ENCODE data around the gene MINDY4.

MINDY4 gene

DNA sequence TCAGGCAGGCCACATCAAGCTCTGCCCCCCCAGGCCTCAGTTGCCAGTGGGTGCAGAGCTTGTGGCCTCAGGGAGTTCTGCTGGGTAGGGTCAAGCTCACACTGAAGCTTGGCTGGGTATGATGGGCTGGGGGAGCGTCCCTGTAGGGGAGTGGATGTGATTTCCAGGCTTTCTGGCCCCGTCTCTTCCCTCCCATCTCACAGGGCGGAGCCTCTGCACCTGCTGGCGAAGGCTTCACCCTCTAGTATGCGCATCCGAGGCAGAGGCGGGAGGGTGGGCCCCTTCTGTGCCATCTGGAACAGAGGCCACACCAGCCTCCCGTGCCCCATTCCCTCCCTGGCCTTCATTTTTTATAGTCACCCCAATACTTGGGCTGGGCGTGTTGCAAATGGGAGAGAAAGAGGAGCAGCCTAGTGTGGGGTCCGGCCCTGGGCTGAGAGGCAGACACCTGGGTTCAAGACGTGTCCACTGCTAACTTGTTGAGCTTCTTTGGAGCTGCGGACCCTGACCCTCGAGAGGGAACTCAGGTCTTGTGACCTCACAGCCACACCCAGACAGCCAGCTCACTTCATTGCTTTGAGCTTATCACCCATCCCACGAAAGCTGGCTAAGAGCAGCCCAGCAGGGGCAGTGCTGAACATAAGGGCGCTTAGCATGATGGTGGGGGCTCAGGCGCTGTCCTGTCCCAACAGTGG lies 142.8 kb downstream of the MINDY4 start:
- intact Hi-C loops (cut with micrococcal nuclease): no loop called here
- no peaks in the 10 kb centered on the region for H3K36me3 Mint-ChIP-seq (ENCODE audit: low read depth)
- H3K9me3 Mint-ChIP-seq: no peaks in the 10 kb centered on the region
- H3K27me3 Mint-ChIP-seq: no peaks in the 10 kb centered on the region
- no peak overlapping the region for H3K27ac Mint-ChIP-seq
- peaks cover 6% of the 10 kb centered on the region for H3K4me1 Mint-ChIP-seq (ENCODE audit: low read depth)
- no peak overlapping the region for H3K4me3 Mint-ChIP-seq

DNA sequence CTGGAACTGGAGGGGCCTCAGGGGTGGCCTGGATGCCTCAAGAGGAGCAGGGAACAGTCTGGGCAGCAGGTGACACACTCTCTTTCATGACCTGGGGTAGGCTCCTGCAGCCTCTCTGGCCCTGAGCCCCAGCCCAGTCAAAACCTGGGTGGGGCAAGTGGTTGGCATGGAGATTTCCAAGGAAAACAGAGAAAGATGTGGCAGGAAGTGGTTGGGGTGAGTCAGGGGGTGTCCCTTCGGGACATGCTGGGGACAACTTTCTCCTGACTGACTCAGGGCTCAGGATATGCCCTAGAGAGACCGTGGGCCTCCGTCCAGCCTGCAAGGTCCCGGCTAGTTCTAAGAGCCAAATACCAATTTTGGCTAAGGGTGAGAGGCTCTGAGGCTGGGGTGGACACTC lies 143.4 kb downstream of the MINDY4 start:
- intact Hi-C loops (cut with micrococcal nuclease): no loop called here
- H3K27me3 Mint-ChIP-seq: no peaks in the 10 kb centered on the region
- H3K4me1 Mint-ChIP-seq (ENCODE audit: low read depth): peaks cover 6% of the 10 kb centered on the region
- H3K36me3 Mint-ChIP-seq (ENCODE audit: low read depth): no peaks in the 10 kb centered on the region
- H3K27ac Mint-ChIP-seq: no peak overlapping the region
- H3K4me3 Mint-ChIP-seq: no peak overlapping the region
- H3K9me3 Mint-ChIP-seq: no peaks in the 10 kb centered on the region

DNA sequence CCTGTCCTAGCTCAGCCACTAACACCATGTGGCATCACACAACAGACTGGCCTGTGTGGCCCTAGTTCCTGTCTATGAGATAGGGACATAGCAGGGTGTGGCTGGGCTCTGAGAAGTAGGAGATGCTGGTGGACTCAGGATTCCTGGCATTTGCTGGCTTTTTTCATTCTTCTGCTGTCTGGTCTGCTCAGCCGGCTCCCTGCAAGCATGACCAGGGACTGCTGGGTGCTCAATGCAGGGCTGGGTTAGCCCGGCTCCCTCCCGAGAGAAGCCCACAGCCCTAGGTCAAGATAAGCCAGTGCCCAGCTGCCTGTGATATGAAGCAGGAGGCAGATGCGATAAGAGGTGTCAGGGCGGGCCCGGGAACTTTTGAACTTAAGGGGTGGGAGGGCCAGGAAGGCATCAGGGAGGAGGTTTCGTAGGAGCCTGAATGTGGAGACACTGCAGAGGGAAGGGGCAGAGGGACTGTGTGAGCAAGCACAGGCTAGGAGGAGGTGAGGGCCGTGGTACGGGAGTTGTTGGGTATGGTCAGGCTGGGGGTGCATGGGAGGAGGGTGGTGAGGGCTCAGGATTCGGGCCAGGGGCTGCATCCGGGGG lies 143.9 kb downstream of the MINDY4 start:
- H3K27me3 Mint-ChIP-seq: no peaks in the 10 kb centered on the region
- no peak overlapping the region for H3K27ac Mint-ChIP-seq
- no peaks in the 10 kb centered on the region for H3K36me3 Mint-ChIP-seq (ENCODE audit: low read depth)
- no peaks in the 10 kb centered on the region for H3K9me3 Mint-ChIP-seq
- intact Hi-C loops (cut with micrococcal nuclease): no loop called here
- no peak overlapping the region for H3K4me3 Mint-ChIP-seq
- H3K4me1 Mint-ChIP-seq (ENCODE audit: low read depth): peaks cover 6% of the 10 kb centered on the region

DNA sequence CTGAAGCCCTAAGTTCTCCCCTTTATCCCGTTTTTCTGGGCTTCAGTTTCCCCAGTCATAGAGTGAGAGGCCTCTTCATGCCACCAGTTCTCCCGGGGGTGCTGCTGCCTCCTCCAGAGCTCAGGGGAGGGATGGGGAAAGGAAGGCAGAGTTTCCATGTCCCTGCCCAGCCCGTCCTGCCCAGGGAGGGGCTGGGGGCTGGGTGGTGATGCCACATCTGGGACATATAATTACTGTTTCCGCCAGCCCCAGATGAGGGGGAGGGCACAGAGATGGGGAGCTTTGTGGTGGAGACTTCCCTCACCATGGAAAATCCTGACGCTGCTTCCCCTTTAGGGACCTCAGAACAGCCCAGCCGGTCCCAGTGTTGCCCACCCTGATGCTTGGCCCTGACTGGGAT lies 144.5 kb downstream of the MINDY4 start:
- H3K36me3 Mint-ChIP-seq (ENCODE audit: low read depth): no peaks in the 10 kb centered on the region
- intact Hi-C loops (cut with micrococcal nuclease): no loop called here
- H3K9me3 Mint-ChIP-seq: no peaks in the 10 kb centered on the region
- no peak overlapping the region for H3K4me3 Mint-ChIP-seq
- no peak overlapping the region for H3K27ac Mint-ChIP-seq
- H3K4me1 Mint-ChIP-seq (ENCODE audit: low read depth): peaks cover 6% of the 10 kb centered on the region
- H3K27me3 Mint-ChIP-seq: no peaks in the 10 kb centered on the region

DNA sequence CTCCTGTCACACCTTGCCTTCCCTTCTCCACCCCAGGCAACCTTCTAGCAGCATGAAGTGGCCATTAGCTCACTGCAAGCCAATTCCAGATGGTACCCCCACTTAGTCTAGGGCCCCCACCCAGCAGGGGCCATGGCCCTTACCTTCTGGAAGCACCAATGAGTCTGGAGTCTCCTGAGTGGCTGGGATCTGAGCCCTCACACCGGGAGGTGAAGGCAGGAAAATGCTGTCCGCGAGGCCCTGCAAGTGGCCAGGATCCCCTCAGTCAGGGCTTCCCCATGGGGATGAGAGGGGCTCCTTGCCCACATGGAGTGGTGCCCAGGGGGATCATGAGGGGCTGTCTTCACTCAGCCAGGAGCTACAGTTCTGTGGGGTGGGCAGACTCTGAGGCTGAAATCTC lies 145.0 kb downstream of the MINDY4 start:
- Mint-ChIP-seq H3K4me3 (no peak overlapping the region), H3K27me3 (no peaks in the 10 kb centered on the region), H3K27ac (no peak overlapping the region), H3K4me1 (ENCODE audit: low read depth) (peaks cover 6% of the 10 kb centered on the region), H3K36me3 (ENCODE audit: low read depth) (no peaks in the 10 kb centered on the region), H3K9me3 (no peaks in the 10 kb centered on the region)
- intact Hi-C loops (cut with micrococcal nuclease): no loop called here

DNA sequence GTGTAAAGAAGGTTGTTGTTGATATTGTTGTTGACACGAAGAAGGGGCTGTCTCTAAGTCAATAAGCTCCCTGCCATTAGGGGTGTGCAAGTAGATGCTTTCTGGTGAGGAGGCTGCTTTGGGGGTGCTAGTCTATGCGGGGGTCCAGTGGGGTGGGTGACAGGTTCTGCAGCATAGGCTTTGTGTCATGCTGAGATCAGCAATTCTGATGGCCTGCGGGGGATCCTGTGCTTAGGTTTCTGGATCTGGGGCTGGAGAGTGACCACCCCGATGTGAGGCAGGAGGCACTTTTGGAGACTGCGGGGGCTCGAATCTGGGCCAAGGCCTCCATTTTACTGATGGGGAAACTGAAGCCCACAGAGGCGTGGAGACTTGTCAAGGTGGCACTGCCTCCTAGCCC lies 145.6 kb downstream of the MINDY4 start:
- Mint-ChIP-seq H3K27me3 (no peaks in the 10 kb centered on the region), H3K36me3 (ENCODE audit: low read depth) (no peaks in the 10 kb centered on the region), H3K9me3 (no peaks in the 10 kb centered on the region), H3K4me1 (ENCODE audit: low read depth) (peaks cover 6% of the 10 kb centered on the region), H3K27ac (no peak overlapping the region), H3K4me3 (no peak overlapping the region)
- intact Hi-C loops (cut with micrococcal nuclease): no loop called here

DNA sequence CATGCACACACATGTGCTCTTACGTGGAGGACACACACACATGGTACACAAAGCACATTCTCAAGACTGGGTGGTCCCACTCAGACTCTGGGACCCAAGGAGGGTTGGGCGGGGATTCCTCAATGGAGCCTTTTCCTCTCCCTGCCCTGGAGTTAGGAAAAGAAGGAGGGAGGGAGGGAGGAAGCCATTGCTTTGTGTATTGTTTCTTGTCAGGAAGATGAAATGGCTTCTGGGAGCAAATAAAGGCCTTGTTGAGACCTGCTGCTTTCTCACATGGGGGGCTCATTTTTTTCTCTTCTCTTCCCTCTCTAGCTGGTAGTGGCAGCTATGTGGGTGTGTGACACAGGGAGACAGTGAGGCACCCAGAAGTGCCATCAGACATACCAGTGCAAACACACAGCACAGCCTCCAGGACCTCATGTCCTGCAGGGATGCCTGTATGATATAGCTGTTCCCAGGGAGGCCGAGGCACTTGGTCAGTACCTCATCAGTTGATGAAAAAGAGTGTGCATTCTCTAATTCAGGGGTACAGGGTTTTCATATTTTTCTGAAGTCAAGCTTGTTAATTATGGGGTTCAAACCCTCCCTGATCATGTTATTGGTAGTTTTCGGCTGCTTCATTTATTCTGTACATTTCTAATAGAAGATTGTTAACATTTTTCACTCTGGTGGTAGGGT lies 146.1 kb downstream of the MINDY4 start:
- Mint-ChIP-seq H3K27me3 (no peaks in the 10 kb centered on the region), H3K4me3 (no peak overlapping the region), H3K4me1 (ENCODE audit: low read depth) (peaks cover 6% of the 10 kb centered on the region), H3K36me3 (ENCODE audit: low read depth) (no peaks in the 10 kb centered on the region), H3K9me3 (no peaks in the 10 kb centered on the region), H3K27ac (no peak overlapping the region)
- intact Hi-C loops (cut with micrococcal nuclease): no loop called here

DNA sequence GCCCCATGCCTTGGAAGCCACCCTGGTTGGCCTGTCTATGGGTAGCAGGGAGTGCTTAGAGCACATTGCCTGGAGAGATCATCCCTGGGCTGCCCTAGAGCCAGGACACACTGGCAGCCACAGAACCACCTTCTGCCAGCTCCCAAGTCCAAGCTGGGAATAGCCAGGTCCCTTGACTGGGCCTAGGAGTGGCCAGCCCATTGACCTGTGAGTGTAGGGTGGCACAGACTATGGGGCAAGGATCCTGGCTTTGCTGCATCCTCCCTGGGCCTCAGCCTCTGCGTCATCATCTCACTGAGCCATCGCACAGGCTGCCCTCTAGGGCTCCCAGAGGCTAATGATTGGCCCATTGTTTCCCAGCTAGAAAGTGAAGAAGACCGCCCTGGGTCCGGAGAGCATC lies 147.5 kb downstream of the MINDY4 start:
- H3K36me3 Mint-ChIP-seq (ENCODE audit: low read depth): no peaks in the 10 kb centered on the region
- H3K9me3 Mint-ChIP-seq: no peaks in the 10 kb centered on the region
- no peak overlapping the region for H3K4me3 Mint-ChIP-seq
- peaks cover 6% of the 10 kb centered on the region for H3K4me1 Mint-ChIP-seq (ENCODE audit: low read depth)
- intact Hi-C loops (cut with micrococcal nuclease): no loop called here
- no peaks in the 10 kb centered on the region for H3K27me3 Mint-ChIP-seq
- no peak overlapping the region for H3K27ac Mint-ChIP-seq

DNA sequence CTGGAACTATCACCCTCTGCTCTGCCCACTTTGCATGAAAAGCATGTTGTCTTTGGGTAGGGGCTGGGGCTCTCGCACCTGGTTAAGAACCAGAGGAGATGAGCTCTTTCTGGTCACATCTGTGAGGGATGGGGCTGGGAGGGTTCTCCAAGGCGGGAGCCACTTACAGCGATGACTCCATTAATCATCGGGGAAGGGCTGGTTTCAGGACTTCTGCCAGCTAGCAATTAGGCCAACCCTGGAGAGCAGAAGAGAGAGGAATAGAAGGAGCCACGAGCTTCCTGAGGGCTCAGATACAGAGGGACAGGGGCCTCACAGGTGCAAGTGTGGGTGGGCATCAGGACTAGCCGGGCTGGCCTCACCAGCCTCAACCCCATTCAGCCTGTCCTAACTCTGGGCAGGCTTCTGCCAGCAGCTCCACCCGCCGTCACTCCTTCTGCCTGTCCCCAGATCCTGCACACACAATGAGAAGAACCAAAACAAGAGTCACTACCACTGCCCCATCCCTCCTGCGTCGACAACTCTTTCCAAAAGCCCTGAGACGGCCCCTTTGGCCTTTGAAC lies 148.9 kb downstream of the MINDY4 start:
- no peaks in the 10 kb centered on the region for H3K9me3 Mint-ChIP-seq
- H3K27ac Mint-ChIP-seq: no peak overlapping the region
- H3K4me1 Mint-ChIP-seq (ENCODE audit: low read depth): no peaks in the 10 kb centered on the region
- intact Hi-C loops (cut with micrococcal nuclease): no loop called here
- no peak overlapping the region for H3K4me3 Mint-ChIP-seq
- H3K27me3 Mint-ChIP-seq: no peaks in the 10 kb centered on the region
- H3K36me3 Mint-ChIP-seq (ENCODE audit: low read depth): no peaks in the 10 kb centered on the region

DNA sequence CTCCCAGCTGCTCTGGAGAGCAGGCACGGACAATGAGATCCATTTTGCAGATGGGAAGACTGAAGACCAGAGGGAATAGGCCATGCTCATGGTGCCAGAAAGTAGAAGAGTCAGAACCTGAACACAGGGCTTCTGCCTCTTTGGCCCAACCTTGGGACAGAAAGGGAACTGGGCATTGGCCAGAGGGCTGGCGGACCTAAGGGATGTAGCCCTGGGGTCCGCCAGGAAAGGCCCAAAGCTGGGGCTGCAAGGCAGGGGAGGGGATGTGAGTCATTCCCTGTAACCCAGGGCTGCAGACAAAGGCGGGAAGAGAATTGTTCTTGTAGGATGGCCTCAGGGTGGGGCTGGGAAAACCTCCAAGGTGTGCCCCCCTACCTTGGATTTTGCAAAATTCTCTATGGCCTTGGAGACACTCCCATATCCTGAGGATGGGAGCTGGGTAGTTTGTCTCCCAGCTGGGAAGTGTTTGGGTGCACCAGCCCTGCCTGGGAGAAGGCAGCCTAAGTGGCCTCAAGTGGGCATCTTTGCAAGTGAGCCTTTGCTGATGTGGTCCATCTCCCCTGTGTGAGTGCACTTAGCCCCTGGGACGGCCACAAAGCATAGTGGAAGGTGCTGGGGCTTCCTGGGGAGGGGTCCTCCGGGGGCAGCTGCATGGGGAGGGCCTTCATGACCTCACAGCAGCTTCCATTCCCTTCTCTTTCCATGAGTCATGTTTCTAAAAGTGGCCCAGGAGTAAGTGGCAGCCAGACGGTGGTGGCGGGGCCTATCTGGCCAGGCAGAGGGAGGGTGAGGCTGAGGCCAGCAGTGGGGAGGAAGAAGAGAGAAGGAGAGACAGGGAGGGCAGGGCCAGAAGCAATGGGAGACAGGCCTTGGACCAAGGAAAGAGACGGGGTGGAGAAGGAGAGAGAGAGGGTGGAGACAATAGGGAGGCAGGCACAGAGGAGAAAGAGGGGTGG lies 149.6 kb downstream of the MINDY4 start:
- Mint-ChIP-seq H3K27me3 (no peaks in the 10 kb centered on the region), H3K27ac (no peak overlapping the region), H3K4me3 (no peak overlapping the region), H3K9me3 (no peaks in the 10 kb centered on the region), H3K36me3 (ENCODE audit: low read depth) (no peaks in the 10 kb centered on the region), H3K4me1 (ENCODE audit: low read depth) (no peaks in the 10 kb centered on the region)
- intact Hi-C loops (cut with micrococcal nuclease): no loop called here

DNA sequence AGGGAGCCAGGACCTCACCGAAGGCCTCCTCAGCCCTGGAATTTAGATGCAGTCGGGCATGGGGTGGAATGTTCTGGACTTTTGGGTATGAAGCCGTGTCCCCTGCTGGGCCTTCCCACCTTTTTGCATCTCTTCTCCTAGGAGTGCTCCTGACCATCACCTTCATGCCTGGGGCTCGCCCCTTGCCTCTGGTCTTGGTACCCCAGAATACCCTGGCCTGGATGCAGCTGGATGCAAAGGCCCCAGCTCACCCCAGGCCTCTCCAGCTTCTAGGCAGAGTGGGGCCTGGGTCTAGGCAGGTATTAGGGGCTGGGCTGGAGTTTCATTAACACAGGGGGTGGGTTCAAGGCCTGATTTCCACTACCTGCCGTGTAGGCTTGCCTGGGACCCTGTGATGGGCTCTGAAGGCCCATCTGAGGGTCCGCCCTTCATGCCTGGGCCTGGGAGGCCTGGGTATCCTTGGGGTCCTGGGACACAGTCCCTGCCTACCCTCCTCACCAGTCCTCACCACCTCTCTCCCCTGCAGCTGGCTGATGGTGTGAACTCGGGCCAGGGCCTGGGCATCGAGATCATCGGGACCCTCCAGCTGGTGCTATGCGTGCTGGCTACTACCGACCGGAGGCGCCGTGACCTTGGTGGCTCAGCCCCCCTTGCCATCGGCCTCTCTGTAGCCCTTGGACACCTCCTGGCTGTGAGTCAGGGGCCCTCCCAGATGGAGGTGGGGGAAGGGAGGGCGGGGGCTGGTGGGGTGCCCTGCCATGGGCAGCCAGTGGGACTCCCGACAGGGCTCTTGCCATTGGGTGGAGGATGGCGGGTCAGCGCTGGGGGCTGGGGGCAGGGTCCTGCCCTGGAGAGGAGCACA lies 150.6 kb downstream of the MINDY4 start:
- intact Hi-C loops (cut with micrococcal nuclease): no loop called here
- H3K27ac Mint-ChIP-seq: no peak overlapping the region

DNA sequence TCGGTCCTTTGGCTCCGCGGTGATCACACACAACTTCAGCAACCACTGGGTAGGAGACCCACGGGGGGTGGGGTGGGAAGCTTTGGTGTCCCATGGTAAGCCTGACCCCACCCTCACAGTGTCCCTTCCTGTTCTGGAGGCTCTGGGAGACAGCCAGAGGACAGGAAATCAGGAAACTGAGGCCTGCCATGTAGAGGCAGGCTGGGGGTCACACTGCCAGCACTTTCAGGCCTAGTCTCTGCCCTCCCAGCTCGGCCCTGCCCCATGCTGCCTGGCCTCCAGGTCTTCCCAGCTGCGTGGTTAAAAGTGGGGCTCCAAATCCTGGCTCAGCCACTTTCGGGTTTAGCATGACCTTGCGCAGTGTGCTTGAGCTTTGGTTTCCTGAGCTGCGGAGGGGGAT lies 151.4 kb downstream of the MINDY4 start:
- intact Hi-C loops (cut with micrococcal nuclease): no loop called here
- no peaks in the 10 kb centered on the region for H3K36me3 Mint-ChIP-seq (ENCODE audit: low read depth)
- H3K4me1 Mint-ChIP-seq (ENCODE audit: low read depth): no peaks in the 10 kb centered on the region
- H3K27ac Mint-ChIP-seq: no peak overlapping the region
- no peak overlapping the region for H3K4me3 Mint-ChIP-seq
- no peaks in the 10 kb centered on the region for H3K9me3 Mint-ChIP-seq
- H3K27me3 Mint-ChIP-seq: no peaks in the 10 kb centered on the region

More for the DNA sequence above, 150.6 kb downstream of the MINDY4 start:
- H3K9me3 Mint-ChIP-seq: no peaks in the 10 kb centered on the region
- H3K36me3 Mint-ChIP-seq (ENCODE audit: low read depth): no peaks in the 10 kb centered on the region
- no peak overlapping the region for H3K4me3 Mint-ChIP-seq
- no peaks in the 10 kb centered on the region for H3K4me1 Mint-ChIP-seq (ENCODE audit: low read depth)
- no peaks in the 10 kb centered on the region for H3K27me3 Mint-ChIP-seq
